Rectal smooth muscle tissue (tissue), 1 donor: Measurements from ENCODE around the gene PPCDC.
A peak's percentile ranks its signal among the peaks of the same experiment; 100 is the strongest.

ENCODE experiments used
- H3K27ac ChIP-seq: one replicate; pipeline ENCODE4 v1.7.0; 2013; ENCODE audit warnings: low read depth, low read length, inconsistent platforms
- H3K27me3 ChIP-seq: one replicate; pipeline ENCODE4 v1.7.0; 2013; ENCODE audit warnings: low read length; ENCODE audit not compliant: control insufficient read depth, insufficient read depth
- H3K36me3 ChIP-seq: one replicate; pipeline ENCODE4 v1.7.0; 2013; ENCODE audit warnings: low read length; ENCODE audit not compliant: control insufficient read depth, insufficient read depth
- H3K4me1 ChIP-seq: one replicate; pipeline ENCODE4 v1.7.0; 2013; ENCODE audit warnings: low read length; ENCODE audit not compliant: control insufficient read depth, insufficient read depth
- H3K4me3 ChIP-seq: one replicate; pipeline ENCODE4 v1.7.0; 2013; ENCODE audit warnings: low read length
- H3K9ac ChIP-seq: one replicate; pipeline ENCODE4 v1.7.0; 2013; ENCODE audit warnings: low read length

The PPCDC gene

GRCh38 chr15:74995182-74995778 is 28.1 kb upstream of the PPCDC start, which contains the start of gene SCAMP5:
Gene SCAMP5 (plus strand): TSS chr15:74995563. CDS start chr15:75011840, 16,277 bp downstream.
- no peaks in the 10 kb centered on the region for H3K36me3 ChIP-seq
- H3K4me1 ChIP-seq, result peaks cover 2% of the 10 kb centered on the region
- no peak within 1 kb of the TSS for H3K27ac ChIP-seq
- H3K27me3 ChIP-seq, result peaks cover 17% of the 10 kb centered on the region
- H3K9ac ChIP-seq, result no peak within 1 kb of the TSS
- H3K4me3 ChIP-seq, result peak within 1 kb of the TSS; percentile 79

- peak overlapping the region; percentile 79 for H3K4me3 ChIP-seq
- H3K9ac ChIP-seq, result no peak overlapping the region
- H3K4me1 ChIP-seq, result peaks cover 2% of the 10 kb centered on the region
- H3K27me3 ChIP-seq, result peaks cover 17% of the 10 kb centered on the region
- no peak overlapping the region for H3K27ac ChIP-seq
- H3K36me3 ChIP-seq, result no peaks in the 10 kb centered on the region
Observed at GRCh38 chr15:74995779-74996765, 27.3 kb upstream of the PPCDC start.

GRCh38 chr15:74997141-74997540 is 26.2 kb upstream of the PPCDC start:
- Histone ChIP-seq H3K27me3 (peaks cover 17% of the 10 kb centered on the region), H3K36me3 (no peaks in the 10 kb centered on the region), H3K4me1 (peaks cover 2% of the 10 kb centered on the region), H3K4me3 (no peak overlapping the region), H3K27ac (no peak overlapping the region), H3K9ac (no peak overlapping the region)

GRCh38 chr15:74997543-74997942 is 25.8 kb upstream of the PPCDC start:
- H3K9ac ChIP-seq, result no peak overlapping the region
- no peak overlapping the region for H3K4me3 ChIP-seq
- peaks cover 17% of the 10 kb centered on the region for H3K27me3 ChIP-seq
- H3K36me3 ChIP-seq, result no peaks in the 10 kb centered on the region
- peaks cover 2% of the 10 kb centered on the region for H3K4me1 ChIP-seq
- H3K27ac ChIP-seq, result no peak overlapping the region

GRCh38 chr15:75001310-75001709 is 22.1 kb upstream of the PPCDC start:
- Histone ChIP-seq H3K4me1 (no peaks in the 10 kb centered on the region), H3K36me3 (no peaks in the 10 kb centered on the region), H3K27me3 (peaks cover 11% of the 10 kb centered on the region), H3K27ac (no peak overlapping the region), H3K4me3 (no peak overlapping the region), H3K9ac (no peak overlapping the region)

- Histone ChIP-seq H3K36me3 (no peaks in the 10 kb centered on the region), H3K9ac (no peak overlapping the region), H3K4me3 (no peak overlapping the region), H3K27ac (no peak overlapping the region), H3K4me1 (no peaks in the 10 kb centered on the region), H3K27me3 (peaks cover 6% of the 10 kb centered on the region)
Observed at GRCh38 chr15:75002398-75002797, 21.0 kb upstream of the PPCDC start.

GRCh38 chr15:75007216-75007615 is 16.2 kb upstream of the PPCDC start:
- no peak overlapping the region for H3K9ac ChIP-seq
- H3K27ac ChIP-seq, result no peak overlapping the region
- no peaks in the 10 kb centered on the region for H3K27me3 ChIP-seq
- H3K4me3 ChIP-seq, result no peak overlapping the region
- no peaks in the 10 kb centered on the region for H3K4me1 ChIP-seq
- H3K36me3 ChIP-seq, result no peaks in the 10 kb centered on the region

- H3K4me1 ChIP-seq, result no peaks in the 10 kb centered on the region
- no peaks in the 10 kb centered on the region for H3K27me3 ChIP-seq
- no peak overlapping the region for H3K27ac ChIP-seq
- no peak overlapping the region for H3K4me3 ChIP-seq
- no peaks in the 10 kb centered on the region for H3K36me3 ChIP-seq
- H3K9ac ChIP-seq, result no peak overlapping the region
Observed at GRCh38 chr15:75008221-75008625, 15.2 kb upstream of the PPCDC start.

GRCh38 chr15:75008629-75009326 is 14.6 kb upstream of the PPCDC start:
- Histone ChIP-seq H3K27ac (no peak overlapping the region), H3K4me1 (no peaks in the 10 kb centered on the region), H3K9ac (no peak overlapping the region), H3K27me3 (no peaks in the 10 kb centered on the region), H3K36me3 (no peaks in the 10 kb centered on the region), H3K4me3 (no peak overlapping the region)

- Histone ChIP-seq H3K9ac (no peak overlapping the region), H3K27me3 (no peaks in the 10 kb centered on the region), H3K4me1 (no peaks in the 10 kb centered on the region), H3K4me3 (no peak overlapping the region), H3K36me3 (no peaks in the 10 kb centered on the region), H3K27ac (no peak overlapping the region)
Observed at GRCh38 chr15:75016431-75016830, 7.0 kb upstream of the PPCDC start.

GRCh38 chr15:75019916-75020315 is 3.5 kb upstream of the PPCDC start:
- Histone ChIP-seq H3K4me1 (peaks cover 4% of the 10 kb centered on the region), H3K9ac (no peak overlapping the region), H3K27me3 (no peaks in the 10 kb centered on the region), H3K27ac (no peak overlapping the region), H3K36me3 (no peaks in the 10 kb centered on the region), H3K4me3 (no peak overlapping the region)

- no peaks in the 10 kb centered on the region for H3K27me3 ChIP-seq
- H3K4me1 ChIP-seq, result peaks cover 4% of the 10 kb centered on the region
- no peaks in the 10 kb centered on the region for H3K36me3 ChIP-seq
- no peak overlapping the region for H3K4me3 ChIP-seq
- no peak overlapping the region for H3K9ac ChIP-seq
- H3K27ac ChIP-seq, result no peak overlapping the region
Observed at GRCh38 chr15:75021341-75021740, 2.0 kb upstream of the PPCDC start.
